ENCODE data around the gene CNTN5.

DNA sequence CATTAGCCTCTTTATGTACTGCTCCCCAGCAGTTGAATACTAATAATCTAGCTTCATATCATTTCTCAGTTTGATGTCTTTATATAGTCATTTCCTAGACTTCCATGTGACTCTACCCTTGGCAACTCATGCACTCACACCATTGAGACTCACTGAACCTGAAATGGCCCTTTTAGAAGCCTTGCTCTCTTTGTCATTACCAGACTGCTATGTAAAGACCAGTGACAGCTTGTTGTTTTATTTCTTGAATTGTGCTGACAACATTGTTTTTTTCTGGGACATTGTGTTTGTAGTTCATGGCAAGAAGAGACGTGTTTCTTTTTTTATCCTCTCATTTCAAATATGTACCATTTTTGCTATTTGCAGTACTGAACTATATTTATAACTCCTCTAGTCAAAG lies 256.5 kb downstream of the CNTN5 start:
- TF ChIP-seq, protein P1, sequence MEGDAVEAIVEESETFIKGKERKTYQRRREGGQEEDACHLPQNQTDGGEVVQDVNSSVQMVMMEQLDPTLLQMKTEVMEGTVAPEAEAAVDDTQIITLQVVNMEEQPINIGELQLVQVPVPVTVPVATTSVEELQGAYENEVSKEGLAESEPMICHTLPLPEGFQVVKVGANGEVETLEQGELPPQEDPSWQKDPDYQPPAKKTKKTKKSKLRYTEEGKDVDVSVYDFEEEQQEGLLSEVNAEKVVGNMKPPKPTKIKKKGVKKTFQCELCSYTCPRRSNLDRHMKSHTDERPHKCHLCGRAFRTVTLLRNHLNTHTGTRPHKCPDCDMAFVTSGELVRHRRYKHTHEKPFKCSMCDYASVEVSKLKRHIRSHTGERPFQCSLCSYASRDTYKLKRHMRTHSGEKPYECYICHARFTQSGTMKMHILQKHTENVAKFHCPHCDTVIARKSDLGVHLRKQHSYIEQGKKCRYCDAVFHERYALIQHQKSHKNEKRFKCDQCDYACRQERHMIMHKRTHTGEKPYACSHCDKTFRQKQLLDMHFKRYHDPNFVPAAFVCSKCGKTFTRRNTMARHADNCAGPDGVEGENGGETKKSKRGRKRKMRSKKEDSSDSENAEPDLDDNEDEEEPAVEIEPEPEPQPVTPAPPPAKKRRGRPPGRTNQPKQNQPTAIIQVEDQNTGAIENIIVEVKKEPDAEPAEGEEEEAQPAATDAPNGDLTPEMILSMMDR (IDR thresholded peaks at IDR 0.05) = no peak
- no peak for TF ChIP-seq POLR2A (IDR thresholded peaks at IDR 0.05)

Measured in suprapubic skin (tissue), 3 donors.